Stimulated activated effector memory CD8-positive, alpha-beta T cell treated with anti-CD3 and anti-CD28 coated beads, Interleukin-12 subunit alpha, Interleukin-12 subunit beta, amount 100 ng/mL, for 72 hours (primary cell): ENCODE data around the gene FAM13B.
"Not testable (repeated sequence)": the region's sequence is repeated elsewhere in the genome, so short reads cannot be mapped to it uniquely, and the experiment has no call there.

ENCODE experiments used
- ATAC-seq: fragments of 150-1000 bp; cut with Tn5 transposase; 2 replicates; pipeline ENCODE4 v1.10.0; 2021
- DNase-seq, 2 donors: peaks; one replicate each; pipeline ENCODE4 v3.0.0; 2021 to 2022; ENCODE audit warnings: low spot score in 2 of 2
- H3K27ac Mint-ChIP-seq: one replicate; pipeline ENCODE4 v1.8.0; 2022; ENCODE audit warnings: mild to moderate bottlenecking, mixed read lengths
- H3K36me3 Mint-ChIP-seq: one replicate; pipeline ENCODE4 v1.8.0; 2022; ENCODE audit warnings: mild to moderate bottlenecking, mixed read lengths
- H3K4me1 Mint-ChIP-seq: one replicate; pipeline ENCODE4 v1.8.0; 2022; ENCODE audit warnings: mixed read lengths
- H3K4me3 Mint-ChIP-seq: one replicate; pipeline ENCODE4 v1.8.0; 2022; ENCODE audit warnings: mild to moderate bottlenecking, mixed read lengths
- H3K9me3 Mint-ChIP-seq: one replicate; pipeline ENCODE4 v1.8.0; 2022; ENCODE audit warnings: mixed read lengths

The FAM13B gene

DNA sequence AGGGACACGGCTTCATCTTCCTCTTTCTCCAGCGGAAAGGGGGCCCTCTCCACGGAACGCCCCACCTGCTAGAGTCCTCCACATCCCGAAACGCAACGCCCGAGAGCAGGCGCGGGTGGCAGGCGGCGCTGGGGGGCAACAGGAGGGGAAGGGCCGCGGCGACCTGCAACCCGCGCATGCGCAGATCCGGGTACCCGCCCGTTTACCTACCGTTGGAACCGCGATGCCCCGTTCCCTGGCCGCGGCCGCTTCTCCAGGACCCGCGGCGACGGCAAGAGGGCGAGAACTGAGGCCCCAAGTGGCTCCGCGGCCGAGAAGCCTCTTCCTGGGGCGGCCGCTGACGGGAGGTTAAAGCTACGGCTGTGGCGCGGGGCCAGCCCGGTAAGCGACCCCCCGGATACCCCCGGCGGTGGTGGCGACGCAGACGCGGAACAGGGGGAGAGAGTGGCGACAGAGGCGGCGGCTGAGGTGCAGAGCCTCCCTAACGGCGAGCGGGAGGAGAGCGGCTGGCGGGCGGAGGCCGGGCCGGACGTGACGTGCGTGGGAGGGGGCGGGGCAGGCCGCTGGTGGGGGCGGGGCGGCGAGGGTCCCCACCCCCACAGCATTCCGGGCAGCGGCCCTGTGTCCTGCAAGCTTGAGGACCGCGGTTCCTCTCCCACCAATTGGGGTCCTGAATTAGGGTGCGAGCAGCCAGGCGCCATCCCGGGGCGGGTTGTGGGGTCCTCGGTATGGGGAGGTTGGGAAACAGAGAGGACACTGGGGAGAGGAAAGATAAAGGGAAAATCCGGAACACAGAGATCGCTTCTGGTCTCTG lies at the start of gene FAM13B:
TSS of gene FAM13B (minus strand) at position 508 of the 814 bp plus-strand sequence. CDS start 13,968 bp downstream, outside the sequence.
- Mint-ChIP-seq H3K4me1 (peaks cover 55% of the 10 kb centered on the region), H3K36me3 (peaks cover 32% of the 10 kb centered on the region), H3K27ac (peak within 1 kb of the TSS; percentile 98), H3K4me3 (peak within 1 kb of the TSS; percentile 99), H3K9me3 (no peaks in the 10 kb centered on the region)
- peak; percentile 70 to 94 for DNase-seq
- ATAC-seq: peak; percentile 85

DNA sequence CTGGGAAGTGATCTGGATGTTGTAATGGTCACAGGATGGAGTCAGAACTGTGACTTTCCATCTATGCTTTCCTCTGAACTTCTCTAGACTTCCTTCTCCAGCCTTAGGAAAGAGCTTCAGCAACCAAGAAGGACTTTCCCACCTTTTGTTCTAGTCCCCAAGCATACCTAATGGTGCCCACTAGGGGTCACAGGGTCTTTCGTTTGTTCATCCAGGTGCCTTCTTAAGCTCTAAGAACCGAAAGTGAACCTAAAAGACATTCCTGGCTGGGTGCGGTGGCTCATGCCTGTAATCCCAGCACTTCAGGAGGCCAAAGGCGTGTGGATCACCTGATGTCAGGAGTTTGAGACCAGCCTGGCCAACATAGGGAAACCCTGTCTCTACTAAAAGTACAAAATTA lies 49.2 kb upstream of the FAM13B start:
- H3K36me3 Mint-ChIP-seq: no peaks in the 10 kb centered on the region
- no peak overlapping the region for H3K4me3 Mint-ChIP-seq
- no peaks in the 10 kb centered on the region for H3K4me1 Mint-ChIP-seq
- no peak overlapping the region for H3K27ac Mint-ChIP-seq
- H3K9me3 Mint-ChIP-seq: no peaks in the 10 kb centered on the region
- DNase-seq: no peak
- ATAC-seq: no peak

DNA sequence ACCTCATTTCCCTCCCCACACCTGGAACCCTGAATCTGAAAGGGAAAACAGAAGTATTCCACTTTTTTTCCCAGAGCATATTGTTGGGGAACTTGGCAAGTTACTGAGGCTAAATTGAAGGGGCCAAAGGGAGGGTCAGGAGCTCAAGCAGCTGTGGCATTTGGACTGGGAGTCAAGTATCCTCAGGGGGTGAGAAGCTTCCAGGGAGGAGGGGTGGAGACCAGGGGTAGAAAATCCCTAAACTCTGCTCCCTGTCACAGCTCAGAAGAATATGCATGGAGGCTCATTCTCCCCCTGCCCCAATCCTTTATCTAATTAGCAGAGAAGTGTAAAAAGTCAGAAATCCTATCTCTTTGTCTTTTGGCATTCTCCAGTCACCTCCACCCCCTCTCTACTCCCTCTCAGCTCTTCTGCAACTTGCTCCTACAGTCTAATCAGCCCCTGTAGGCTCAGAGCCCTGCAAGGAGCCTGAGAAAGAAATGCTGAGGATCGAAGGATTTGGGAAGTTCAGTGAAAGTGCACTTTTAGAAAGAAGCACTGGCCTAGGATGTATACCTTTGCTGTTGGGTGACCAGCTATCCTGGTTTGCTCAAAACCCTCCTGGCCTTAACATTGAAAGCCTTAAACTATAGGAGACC lies 45.2 kb upstream of the FAM13B start:
- H3K4me1 Mint-ChIP-seq: no peaks in the 10 kb centered on the region
- no peak for ATAC-seq
- H3K27ac Mint-ChIP-seq: no peak overlapping the region
- no peaks in the 10 kb centered on the region for H3K9me3 Mint-ChIP-seq
- H3K4me3 Mint-ChIP-seq: no peak overlapping the region
- no peaks in the 10 kb centered on the region for H3K36me3 Mint-ChIP-seq
- DNase-seq: no peak

DNA sequence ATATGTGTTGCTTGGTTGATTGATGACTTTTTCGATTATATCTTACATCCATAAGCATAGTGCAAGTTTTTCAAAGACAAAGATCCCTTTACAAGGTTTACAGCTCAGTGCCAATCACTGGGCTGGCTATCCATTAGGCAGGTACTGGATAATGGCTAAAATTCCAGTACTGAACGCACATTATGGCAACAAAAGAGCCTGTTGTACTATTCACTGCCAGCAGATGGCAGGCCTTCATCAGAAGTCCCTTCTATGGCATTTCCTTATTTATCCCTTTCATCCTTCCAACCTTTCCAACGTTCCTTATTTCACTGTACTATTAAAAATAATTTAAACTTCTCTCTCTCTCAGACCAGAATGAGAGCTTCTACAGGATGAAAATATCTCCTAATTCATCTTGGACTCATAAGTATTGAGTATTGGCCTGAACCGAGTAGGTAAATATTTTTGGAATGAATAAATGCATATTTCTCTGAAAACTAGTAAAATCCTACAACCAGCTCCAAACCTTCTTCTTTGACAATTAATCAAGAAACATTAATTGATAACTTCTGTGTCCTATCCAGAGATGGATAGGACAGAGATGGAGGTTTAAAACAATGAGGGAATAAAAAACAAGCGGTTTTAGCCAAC lies 44.3 kb upstream of the FAM13B start:
- no peak overlapping the region for H3K27ac Mint-ChIP-seq
- ATAC-seq (no peak), DNase-seq (peak in 1 of 2 donors; percentile 59)
- H3K4me3 Mint-ChIP-seq: no peak overlapping the region
- no peaks in the 10 kb centered on the region for H3K9me3 Mint-ChIP-seq
- no peaks in the 10 kb centered on the region for H3K4me1 Mint-ChIP-seq
- no peaks in the 10 kb centered on the region for H3K36me3 Mint-ChIP-seq

DNA sequence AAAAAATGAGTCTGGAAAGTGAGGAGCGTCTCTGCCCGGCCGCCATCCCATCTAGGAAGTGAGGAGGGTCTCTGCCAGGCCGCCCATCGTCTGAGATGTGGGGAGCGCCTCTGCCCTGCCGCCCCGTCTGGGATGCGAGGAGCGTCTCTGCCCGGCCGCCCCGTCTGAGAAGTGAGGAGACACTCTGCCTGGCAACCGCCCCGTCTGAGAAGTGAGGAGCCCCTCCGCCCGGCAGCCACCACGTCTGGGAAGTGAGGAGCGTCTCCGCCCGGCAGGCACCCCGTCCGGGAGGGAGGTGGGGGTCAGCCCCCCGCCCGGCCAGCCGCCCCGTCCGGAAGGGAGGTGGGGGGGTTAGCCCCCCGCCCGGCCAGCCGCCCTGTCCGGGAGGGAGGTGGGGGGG lies 37.1 kb upstream of the FAM13B start:
- ATAC-seq, H3K36me3 Mint-ChIP-seq, H3K4me3 Mint-ChIP-seq, DNase-seq, H3K27ac Mint-ChIP-seq, H3K9me3 Mint-ChIP-seq: not testable (repeated sequence)
- H3K4me1 Mint-ChIP-seq: peaks cover 12% of the 10 kb centered on the region

DNA sequence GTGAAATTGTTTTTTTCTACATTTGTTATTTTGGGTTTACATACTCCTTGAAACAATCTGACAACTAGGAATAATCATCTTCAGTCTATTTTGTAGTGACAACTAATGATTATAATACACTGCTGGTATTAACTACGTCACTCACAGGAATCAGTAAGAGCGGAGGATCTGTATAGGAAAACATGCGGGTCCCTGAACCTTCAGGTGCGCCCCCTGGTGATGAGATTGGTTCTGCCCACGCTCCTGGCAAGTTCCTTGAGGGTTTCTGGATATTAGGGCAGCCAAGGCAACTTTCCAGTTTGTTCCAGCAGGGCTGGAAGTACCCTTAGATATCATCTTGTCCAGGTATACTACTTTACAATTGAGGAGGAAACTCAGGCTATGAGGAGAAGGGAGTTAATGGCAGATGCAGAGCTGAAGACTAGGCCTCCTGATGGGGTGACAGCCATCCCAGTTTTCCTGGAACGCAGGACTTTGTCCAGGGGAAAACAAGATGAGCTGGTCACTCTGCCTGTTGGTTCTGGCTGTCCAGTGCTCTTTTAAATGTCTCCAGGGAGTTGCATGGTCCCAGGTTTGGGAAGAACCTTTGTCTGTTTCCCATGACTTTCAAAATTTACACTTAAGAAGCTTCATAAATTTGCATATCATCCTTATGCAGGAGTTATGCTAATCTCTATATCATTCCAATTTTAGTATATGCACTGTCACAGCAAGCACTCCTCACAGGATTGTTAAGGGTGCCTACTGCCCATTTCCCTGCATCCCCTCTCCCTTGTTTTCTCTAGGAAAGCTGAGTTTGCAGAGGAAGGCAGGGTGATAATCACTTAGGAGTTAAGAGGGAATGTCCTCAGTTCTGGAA lies 36.1 kb upstream of the FAM13B start:
- H3K27ac Mint-ChIP-seq: no peak overlapping the region
- no peaks in the 10 kb centered on the region for H3K9me3 Mint-ChIP-seq
- H3K36me3 Mint-ChIP-seq: no peaks in the 10 kb centered on the region
- ATAC-seq: peak; percentile 71
- H3K4me1 Mint-ChIP-seq: peaks cover 12% of the 10 kb centered on the region
- no peak overlapping the region for H3K4me3 Mint-ChIP-seq
- DNase-seq: peak; percentile 59 to 77

DNA sequence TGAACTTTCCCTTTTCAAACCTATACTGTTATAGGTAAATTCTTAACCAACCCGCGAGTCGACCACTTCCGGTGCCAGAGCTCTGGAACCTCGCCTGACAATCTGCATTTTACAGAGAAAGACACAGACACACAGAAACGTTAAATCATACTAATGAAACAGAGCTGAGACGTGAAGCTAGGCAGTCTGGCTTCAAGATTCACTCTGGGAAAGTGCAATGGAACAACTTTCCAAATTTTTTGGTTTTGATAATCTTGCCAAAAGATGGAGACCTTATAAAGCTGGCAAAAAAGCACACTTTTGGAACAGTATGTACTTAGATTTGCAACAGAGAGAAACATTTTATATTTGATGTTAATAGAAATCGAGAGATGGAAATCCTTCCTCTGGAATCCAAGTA lies 35.1 kb upstream of the FAM13B start:
- DNase-seq: no peak
- no peak overlapping the region for H3K27ac Mint-ChIP-seq
- H3K36me3 Mint-ChIP-seq: no peaks in the 10 kb centered on the region
- H3K4me3 Mint-ChIP-seq: no peak overlapping the region
- no peaks in the 10 kb centered on the region for H3K9me3 Mint-ChIP-seq
- no peak for ATAC-seq
- H3K4me1 Mint-ChIP-seq: peaks cover 12% of the 10 kb centered on the region

DNA sequence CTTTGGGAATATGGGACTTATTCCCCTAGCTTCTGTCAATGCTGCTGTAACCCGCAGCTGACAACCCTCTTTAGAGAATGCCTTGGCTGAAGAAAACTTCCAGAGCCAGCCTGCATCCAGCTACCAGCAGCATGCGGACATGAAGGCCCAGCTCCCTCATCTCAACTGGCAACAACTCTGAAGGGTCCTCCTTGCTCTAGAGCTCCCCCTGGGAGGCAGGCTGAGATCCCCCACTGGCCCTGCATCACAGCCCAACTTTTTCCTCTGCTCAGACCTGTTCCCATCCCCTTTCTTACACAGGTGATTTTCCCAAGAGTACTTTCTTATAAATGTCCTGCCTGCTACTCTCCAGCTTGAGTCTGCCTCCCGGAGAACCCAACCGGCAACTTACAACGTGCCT lies 32.2 kb upstream of the FAM13B start:
- Mint-ChIP-seq H3K4me3 (no peak overlapping the region), H3K9me3 (no peaks in the 10 kb centered on the region), H3K27ac (no peak overlapping the region), H3K36me3 (no peaks in the 10 kb centered on the region), H3K4me1 (peaks cover 7% of the 10 kb centered on the region)
- DNase-seq: no peak
- peak; percentile 48 for ATAC-seq

DNA sequence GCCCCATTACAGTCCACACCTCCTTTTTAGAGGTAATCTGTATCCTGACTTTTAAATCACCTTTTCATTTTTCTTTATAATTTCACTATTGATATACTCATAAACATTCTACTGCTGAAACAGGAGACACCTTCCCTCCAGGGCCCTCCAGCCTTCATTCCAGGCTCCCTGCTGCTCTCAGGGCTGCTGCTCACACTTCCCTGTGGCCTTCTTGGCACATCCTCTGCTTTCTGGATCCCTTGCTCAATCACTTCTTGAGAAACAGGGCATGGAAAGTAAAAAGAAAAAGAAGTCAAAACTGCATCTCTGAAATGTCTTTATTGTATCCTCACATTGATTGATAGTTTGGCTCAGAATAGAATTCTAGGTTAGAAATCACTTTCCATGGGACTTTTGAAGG lies 31.6 kb upstream of the FAM13B start:
- no peak overlapping the region for H3K4me3 Mint-ChIP-seq
- no peaks in the 10 kb centered on the region for H3K36me3 Mint-ChIP-seq
- ATAC-seq (no peak), DNase-seq (no peak)
- no peaks in the 10 kb centered on the region for H3K9me3 Mint-ChIP-seq
- H3K4me1 Mint-ChIP-seq: peaks cover 7% of the 10 kb centered on the region
- no peak overlapping the region for H3K27ac Mint-ChIP-seq

DNA sequence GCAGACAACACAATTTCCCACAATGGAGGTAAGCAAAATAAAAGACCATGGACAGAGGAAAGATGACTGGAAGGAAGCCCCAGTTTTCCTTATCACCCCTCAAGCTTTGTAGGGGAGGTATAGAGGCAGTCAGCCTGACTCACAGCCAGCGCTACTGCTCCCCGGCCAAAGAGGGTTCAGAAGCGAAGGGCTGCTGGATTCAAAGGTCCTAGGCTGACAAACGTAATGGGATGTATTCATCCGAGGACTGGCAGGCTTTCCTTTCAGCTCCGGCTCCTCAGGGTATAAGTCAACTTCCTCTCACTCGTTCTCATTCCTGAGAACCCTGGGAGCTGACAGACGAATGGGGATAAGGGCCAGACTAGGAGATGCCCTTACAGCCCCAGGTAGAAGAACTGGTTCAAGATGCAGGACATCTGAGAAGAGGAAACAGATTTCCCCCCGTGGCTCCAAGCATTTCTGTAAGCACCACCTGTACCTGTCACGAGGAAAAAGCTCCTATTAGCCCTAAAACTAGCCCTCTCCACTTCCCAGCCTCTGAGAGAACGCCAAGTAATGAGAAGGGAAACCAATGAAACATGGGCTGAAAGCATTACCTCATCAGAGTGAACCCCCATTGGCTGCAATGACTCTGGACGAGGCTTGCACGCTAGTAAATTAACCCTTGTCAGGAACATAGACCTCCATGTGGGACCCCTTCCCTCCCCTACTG lies 22.1 kb upstream of the FAM13B start:
- no peak overlapping the region for H3K4me3 Mint-ChIP-seq

DNA sequence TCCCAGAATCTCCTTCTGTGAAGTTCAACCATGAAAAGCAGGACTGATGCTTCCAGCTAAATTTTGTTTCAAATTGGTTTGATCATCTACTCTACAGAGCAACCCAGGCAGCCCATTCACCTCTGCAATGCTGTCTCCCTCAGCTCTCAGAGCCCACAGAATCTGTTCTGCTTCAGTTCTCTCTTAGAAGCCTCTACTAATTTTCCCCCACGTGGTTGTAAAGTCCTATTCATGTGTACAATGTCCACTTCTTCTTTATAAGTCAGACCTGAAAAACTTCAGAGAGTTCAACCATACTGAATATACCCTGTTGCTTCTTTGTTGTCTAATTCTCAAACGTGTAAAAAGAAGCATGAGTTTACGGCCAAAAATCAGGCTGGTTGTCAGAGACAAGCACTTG lies 21.3 kb upstream of the FAM13B start:
- Mint-ChIP-seq H3K4me1 (no peaks in the 10 kb centered on the region), H3K9me3 (no peaks in the 10 kb centered on the region), H3K36me3 (no peaks in the 10 kb centered on the region), H3K4me3 (no peak overlapping the region), H3K27ac (no peak overlapping the region)
- DNase-seq (no peak), ATAC-seq (no peak)

More for the DNA sequence above, 22.1 kb upstream of the FAM13B start:
- Mint-ChIP-seq H3K4me1 (no peaks in the 10 kb centered on the region), H3K27ac (no peak overlapping the region), H3K36me3 (no peaks in the 10 kb centered on the region), H3K9me3 (no peaks in the 10 kb centered on the region)
- DNase-seq (no peak), ATAC-seq (no peak)

DNA sequence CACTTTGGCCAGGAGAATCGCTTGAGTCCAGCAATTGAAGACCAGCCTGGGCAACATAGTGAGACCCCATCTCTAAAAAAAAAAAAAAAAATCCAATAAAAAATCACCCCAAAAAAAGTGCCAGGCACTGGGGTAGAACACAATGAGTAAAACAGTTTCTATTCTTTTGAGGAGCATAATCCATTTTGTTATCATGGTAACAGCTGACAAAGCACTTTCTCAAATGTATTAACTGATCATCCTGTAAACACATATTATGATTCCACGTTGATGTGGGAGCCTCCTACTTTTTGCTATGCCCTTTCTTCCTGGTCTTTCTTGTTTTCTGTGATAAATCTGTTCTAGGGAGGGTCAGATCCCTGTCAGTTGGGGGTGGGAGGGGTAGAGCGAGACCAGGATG lies 20.7 kb upstream of the FAM13B start:
- Mint-ChIP-seq H3K4me3 (no peak overlapping the region), H3K27ac (no peak overlapping the region), H3K9me3 (no peaks in the 10 kb centered on the region), H3K4me1 (no peaks in the 10 kb centered on the region), H3K36me3 (no peaks in the 10 kb centered on the region)
- DNase-seq (no peak), ATAC-seq (no peak)

DNA sequence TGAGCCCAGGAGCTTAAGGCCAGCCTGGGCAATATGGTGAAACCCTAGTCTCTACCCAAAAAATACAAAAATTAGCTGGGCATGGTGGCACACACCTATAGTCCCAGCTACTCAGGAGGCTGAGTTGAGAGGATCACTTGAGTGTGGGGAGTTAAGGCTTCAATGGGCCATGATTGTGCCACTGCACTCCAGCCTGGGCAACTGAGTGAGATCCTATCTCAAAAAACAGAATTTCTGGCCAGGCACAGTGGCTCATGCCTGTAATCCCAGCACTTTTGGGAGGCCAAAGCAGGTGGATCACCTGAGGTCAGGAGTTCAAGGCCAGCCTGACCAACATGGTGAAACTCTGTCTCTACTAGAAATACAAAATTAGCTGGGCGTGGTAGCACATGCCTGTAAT lies 19.8 kb upstream of the FAM13B start:
- H3K4me3 Mint-ChIP-seq, H3K4me1 Mint-ChIP-seq, H3K9me3 Mint-ChIP-seq, DNase-seq, H3K36me3 Mint-ChIP-seq, H3K27ac Mint-ChIP-seq, ATAC-seq: not testable (repeated sequence)

DNA sequence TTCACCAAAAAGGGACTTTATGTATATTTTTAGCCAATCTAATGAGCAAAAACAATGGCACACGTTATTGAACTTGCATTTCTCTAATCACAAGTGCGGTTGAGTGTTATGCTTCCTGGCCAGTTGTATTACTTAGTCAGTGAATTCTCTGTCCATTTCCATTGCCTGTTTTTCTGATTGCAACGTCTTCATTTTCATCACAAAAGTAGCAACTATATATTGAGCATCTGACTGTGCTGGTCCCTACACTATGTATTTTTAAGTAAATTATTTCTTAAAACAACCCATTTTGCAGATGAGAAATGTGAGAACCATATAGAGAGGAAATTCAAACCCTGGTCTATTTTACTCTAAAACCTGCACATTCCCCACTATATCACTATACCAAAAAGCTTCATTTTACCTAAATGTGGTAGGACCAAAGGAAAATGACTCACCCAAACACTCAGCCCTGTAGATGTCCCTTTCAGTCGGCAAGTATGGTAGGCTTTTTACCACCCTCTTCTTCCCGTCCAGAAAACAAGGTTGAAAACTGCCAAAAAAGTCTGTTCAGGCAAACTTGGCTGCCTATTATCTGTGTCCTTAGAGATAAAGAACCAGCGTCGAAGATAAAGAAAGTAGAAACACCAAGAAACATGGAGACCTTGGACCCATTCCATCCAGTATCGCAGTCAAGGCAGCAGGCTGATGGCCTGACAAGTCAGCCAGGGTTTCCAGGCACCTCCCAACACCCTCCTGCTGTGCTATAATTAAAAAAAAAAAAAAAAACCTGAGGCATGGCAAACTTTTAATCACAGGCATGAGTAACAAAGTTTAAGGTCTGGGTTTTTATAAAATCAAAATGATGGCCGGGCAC lies 18.8 kb upstream of the FAM13B start:
- H3K4me1 Mint-ChIP-seq: no peaks in the 10 kb centered on the region
- ATAC-seq (no peak), DNase-seq (no peak)
- no peak overlapping the region for H3K27ac Mint-ChIP-seq
- no peak overlapping the region for H3K4me3 Mint-ChIP-seq
- no peaks in the 10 kb centered on the region for H3K36me3 Mint-ChIP-seq
- H3K9me3 Mint-ChIP-seq: no peaks in the 10 kb centered on the region
